ENCODE data around the gene MSH6. TPM values are rescaled to one million over a fixed set of nuclear protein-coding genes. Genes with fewer than 3 reads are reported as not detected.

MSH6 gene
- total RNA-seq, 2 experiments from 2014 or later: 77.4 to 84.1 TPM

- Mint-ChIP-seq H3K27ac (no peak overlapping the region), H3K27me3 (no peaks in the 10 kb centered on the region), H3K4me1 (peaks cover 3% of the 10 kb centered on the region), H3K4me3 (no peak overlapping the region), H3K36me3 (ENCODE audit: low read depth) (no peaks in the 10 kb centered on the region), H3K9me3 (no peaks in the 10 kb centered on the region)
- no peak for DNase-seq
- CTCF ChIA-PET: interaction anchor here (0.6 to 3.3 kb wide), 36 partner anchors 9 to 723 kb away, joined by 3 to 49 read pairs (median 4); partner anchors contain the start of genes MSH2 and MSH6
- POLR2A ChIA-PET: interaction anchor here (0.7 kb wide), 1 partner anchor 304 kb away, joined by 3 read pairs; no protein-coding TSS in a partner anchor
Measured at GRCh38 chr2:47767497-47767844, 15.5 kb upstream of the MSH6 start.

- H3K36me3 Mint-ChIP-seq (ENCODE audit: low read depth): no peaks in the 10 kb centered on the region
- no peak overlapping the region for H3K4me3 Mint-ChIP-seq
- no peak overlapping the region for H3K27ac Mint-ChIP-seq
- H3K27me3 Mint-ChIP-seq: no peaks in the 10 kb centered on the region
- H3K9me3 Mint-ChIP-seq: no peaks in the 10 kb centered on the region
- CTCF ChIA-PET: interaction anchor here (0.5 to 3.3 kb wide), 36 partner anchors 9 to 723 kb away, joined by 3 to 49 read pairs (median 3); partner anchors contain the start of genes MSH2 and MSH6
- POLR2A ChIA-PET: no interaction called here
- DNase-seq: peak; percentile 75
- H3K4me1 Mint-ChIP-seq: peaks cover 3% of the 10 kb centered on the region
Measured at GRCh38 chr2:47767880-47768609, 14.9 kb upstream of the MSH6 start.

- CTCF ChIA-PET: interaction anchor here (0.8 to 3.3 kb wide), 3 partner anchors 8 to 435 kb away, joined by 3 to 49 read pairs (median 15); no protein-coding TSS in a partner anchor
- no peaks in the 10 kb centered on the region for H3K9me3 Mint-ChIP-seq
- DNase-seq: no peak
- POLR2A ChIA-PET: no interaction called here
- H3K4me3 Mint-ChIP-seq: no peak overlapping the region
- no peaks in the 10 kb centered on the region for H3K36me3 Mint-ChIP-seq (ENCODE audit: low read depth)
- H3K27ac Mint-ChIP-seq: no peak overlapping the region
- H3K27me3 Mint-ChIP-seq: peaks cover 2% of the 10 kb centered on the region
- H3K4me1 Mint-ChIP-seq: peaks cover 3% of the 10 kb centered on the region
Measured at GRCh38 chr2:47769318-47769717, 13.6 kb upstream of the MSH6 start.

DNA sequence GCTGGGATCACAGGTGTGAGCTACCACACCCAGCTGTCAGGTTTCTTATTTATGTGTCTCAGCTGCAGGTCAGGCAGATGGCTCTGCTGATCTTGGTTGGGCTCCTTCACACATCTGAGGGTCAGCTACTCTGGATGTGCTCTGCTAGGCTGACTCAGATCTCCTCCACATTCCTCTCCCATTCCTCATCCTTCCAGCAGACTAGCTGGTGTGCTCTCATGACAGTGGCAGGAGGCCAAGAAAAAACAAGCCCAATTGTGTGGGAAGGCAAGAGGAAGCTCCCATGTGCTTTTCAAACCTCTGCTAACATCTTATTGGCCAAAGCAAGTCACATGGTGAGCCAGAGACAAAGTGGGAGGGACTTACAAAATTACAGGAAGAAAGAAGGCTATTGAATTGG, 11.7 kb upstream of the MSH6 start:
- ChIA-PET CTCF (interaction anchor here (1.2 to 2.0 kb wide), 2 partner anchors 11 to 383 kb away, joined by 3 to 6 read pairs; partner anchors contain the start of gene MSH6), POLR2A (interaction anchor here (1.5 kb wide), 1 partner anchor 12 kb away, joined by 6 read pairs; the partner anchor contains the start of gene MSH6)
- Mint-ChIP-seq H3K36me3 (ENCODE audit: low read depth) (no peaks in the 10 kb centered on the region), H3K9me3 (no peaks in the 10 kb centered on the region), H3K27me3 (peaks cover 2% of the 10 kb centered on the region), H3K27ac (no peak overlapping the region), H3K4me3 (no peak overlapping the region), H3K4me1 (peaks cover 3% of the 10 kb centered on the region)
- DNase-seq: no peak

- Mint-ChIP-seq H3K36me3 (ENCODE audit: low read depth) (no peaks in the 10 kb centered on the region), H3K27me3 (peaks cover 2% of the 10 kb centered on the region), H3K9me3 (no peaks in the 10 kb centered on the region), H3K27ac (no peak overlapping the region), H3K4me1 (peaks cover 3% of the 10 kb centered on the region), H3K4me3 (no peak overlapping the region)
- POLR2A ChIA-PET: no interaction called here
- CTCF ChIA-PET: interaction anchor here (2.0 kb wide), 1 partner anchor 10 kb away, joined by 6 read pairs; the partner anchor contains the start of gene MSH6
- no peak for DNase-seq
Measured at GRCh38 chr2:47772343-47772742, 10.6 kb upstream of the MSH6 start.

- Mint-ChIP-seq H3K4me1 (no peaks in the 10 kb centered on the region), H3K9me3 (no peaks in the 10 kb centered on the region), H3K27ac (no peak overlapping the region), H3K4me3 (no peak overlapping the region), H3K36me3 (ENCODE audit: low read depth) (no peaks in the 10 kb centered on the region), H3K27me3 (peaks cover 2% of the 10 kb centered on the region)
- DNase-seq: no peak
- CTCF ChIA-PET: interaction anchor here (1.0 kb wide), 1 partner anchor 332 kb away, joined by 4 read pairs; no protein-coding TSS in a partner anchor
- POLR2A ChIA-PET: interaction anchor here (1.3 kb wide), 1 partner anchor 8 kb away, joined by 6 read pairs; the partner anchor contains the start of gene MSH6
Measured at GRCh38 chr2:47774567-47774966, 8.4 kb upstream of the MSH6 start.

- Mint-ChIP-seq H3K9me3 (no peaks in the 10 kb centered on the region), H3K27ac (no peak overlapping the region), H3K4me3 (no peak overlapping the region), H3K36me3 (ENCODE audit: low read depth) (no peaks in the 10 kb centered on the region), H3K27me3 (peaks cover 2% of the 10 kb centered on the region), H3K4me1 (peaks cover 5% of the 10 kb centered on the region)
- CTCF ChIA-PET: interaction anchor here (1.0 to 5.7 kb wide), 2 partner anchors 8 to 10 kb away, joined by 3 to 22 read pairs; no protein-coding TSS in a partner anchor
- no peak for DNase-seq
- POLR2A ChIA-PET: no interaction called here
Measured at GRCh38 chr2:47777277-47777937, 5.5 kb upstream of the MSH6 start.

DNA sequence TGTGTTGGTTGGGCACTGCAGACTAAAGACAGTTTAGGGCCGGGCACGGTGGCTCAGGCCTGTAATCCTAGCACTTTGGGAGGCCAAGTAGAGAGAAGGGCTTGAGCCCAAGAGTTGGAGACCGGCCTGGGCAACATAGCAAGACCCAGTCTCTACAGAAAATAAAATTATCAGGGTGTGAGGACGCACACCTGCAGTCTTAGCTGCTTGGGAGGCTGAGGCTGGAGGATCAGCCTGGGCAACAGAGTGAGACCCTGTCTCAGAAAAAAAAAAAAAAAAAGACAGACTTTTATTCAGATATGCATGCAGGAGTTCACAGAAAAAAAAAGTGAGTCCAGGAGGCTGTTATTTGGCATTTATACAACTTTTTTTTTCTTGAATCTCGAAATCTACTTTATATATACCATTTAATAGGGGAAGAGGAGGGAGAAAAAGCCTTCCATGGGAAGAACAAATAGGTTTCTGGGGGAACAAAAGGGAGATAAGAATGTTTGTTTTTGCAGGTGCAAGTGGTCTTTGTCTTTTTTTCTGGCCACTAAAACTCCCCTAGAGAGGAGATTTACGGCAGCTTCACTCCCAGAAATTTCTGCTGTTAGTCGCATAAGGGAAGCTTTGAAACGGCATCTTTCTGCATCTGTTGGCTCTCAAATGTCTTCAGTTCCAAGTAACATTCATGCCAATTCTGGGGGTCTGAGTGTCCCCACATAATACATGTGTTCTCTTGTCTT, 4.1 kb upstream of the MSH6 start:
- ChIA-PET CTCF (interaction anchor here (5.7 kb wide), 1 partner anchor 11 kb away, joined by 22 read pairs; no protein-coding TSS in a partner anchor), POLR2A (no interaction called here)
- DNase-seq: no peak
- H3K9me3 Mint-ChIP-seq: no peaks in the 10 kb centered on the region
- peaks cover 5% of the 10 kb centered on the region for H3K4me1 Mint-ChIP-seq
- no peaks in the 10 kb centered on the region for H3K36me3 Mint-ChIP-seq (ENCODE audit: low read depth)
- H3K27me3 Mint-ChIP-seq: no peaks in the 10 kb centered on the region
- no peak overlapping the region for H3K4me3 Mint-ChIP-seq
- H3K27ac Mint-ChIP-seq: no peak overlapping the region

DNA sequence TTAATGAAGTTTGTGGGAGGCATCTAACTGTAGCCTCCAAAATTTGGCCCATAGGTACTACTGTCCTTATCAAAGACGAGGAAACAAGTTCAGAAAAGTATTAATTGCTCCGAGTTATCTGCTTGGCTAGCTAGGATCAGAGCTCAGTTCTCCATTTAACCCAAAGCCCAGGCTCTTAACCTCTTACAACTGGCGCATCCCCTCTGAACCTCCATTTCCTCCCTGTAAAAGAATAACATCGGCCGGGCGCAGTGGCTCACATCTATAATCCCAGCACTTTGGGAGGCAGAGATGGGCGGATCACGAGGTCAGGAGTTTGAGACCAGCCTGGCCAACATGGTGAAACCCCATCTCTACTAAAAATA, 3.5 kb upstream of the MSH6 start:
- Mint-ChIP-seq H3K36me3 (ENCODE audit: low read depth) (peaks cover 3% of the 10 kb centered on the region), H3K27ac (no peak overlapping the region), H3K4me1 (peaks cover 8% of the 10 kb centered on the region), H3K9me3 (no peaks in the 10 kb centered on the region), H3K27me3 (no peaks in the 10 kb centered on the region), H3K4me3 (no peak overlapping the region)
- ChIA-PET CTCF (interaction anchor here (5.7 kb wide), 1 partner anchor 12 kb away, joined by 22 read pairs; no protein-coding TSS in a partner anchor), POLR2A (no interaction called here)
- no peak for DNase-seq

- ChIA-PET CTCF (interaction anchor here (0.9 to 2.1 kb wide), 4 partner anchors 11 to 380 kb away, joined by 4 to 6 read pairs (median 6); partner anchors contain the start of gene MSH2), POLR2A (interaction anchor here (0.9 to 3.3 kb wide), 16 partner anchors 8 to 665 kb away, joined by 3 to 24 read pairs (median 6); partner anchors contain the start of gene FBXO11)
- peaks cover 22% of the 10 kb centered on the region for H3K4me1 Mint-ChIP-seq
- no peak for DNase-seq
- H3K4me3 Mint-ChIP-seq: peak overlapping the region; percentile 76
- H3K36me3 Mint-ChIP-seq (ENCODE audit: low read depth): peaks cover 14% of the 10 kb centered on the region
- no peaks in the 10 kb centered on the region for H3K27me3 Mint-ChIP-seq
- H3K27ac Mint-ChIP-seq: peak overlapping the region; percentile 77
- H3K9me3 Mint-ChIP-seq: no peaks in the 10 kb centered on the region
Measured at GRCh38 chr2:47782381-47782670, 619 bp upstream of the MSH6 start.

DNA sequence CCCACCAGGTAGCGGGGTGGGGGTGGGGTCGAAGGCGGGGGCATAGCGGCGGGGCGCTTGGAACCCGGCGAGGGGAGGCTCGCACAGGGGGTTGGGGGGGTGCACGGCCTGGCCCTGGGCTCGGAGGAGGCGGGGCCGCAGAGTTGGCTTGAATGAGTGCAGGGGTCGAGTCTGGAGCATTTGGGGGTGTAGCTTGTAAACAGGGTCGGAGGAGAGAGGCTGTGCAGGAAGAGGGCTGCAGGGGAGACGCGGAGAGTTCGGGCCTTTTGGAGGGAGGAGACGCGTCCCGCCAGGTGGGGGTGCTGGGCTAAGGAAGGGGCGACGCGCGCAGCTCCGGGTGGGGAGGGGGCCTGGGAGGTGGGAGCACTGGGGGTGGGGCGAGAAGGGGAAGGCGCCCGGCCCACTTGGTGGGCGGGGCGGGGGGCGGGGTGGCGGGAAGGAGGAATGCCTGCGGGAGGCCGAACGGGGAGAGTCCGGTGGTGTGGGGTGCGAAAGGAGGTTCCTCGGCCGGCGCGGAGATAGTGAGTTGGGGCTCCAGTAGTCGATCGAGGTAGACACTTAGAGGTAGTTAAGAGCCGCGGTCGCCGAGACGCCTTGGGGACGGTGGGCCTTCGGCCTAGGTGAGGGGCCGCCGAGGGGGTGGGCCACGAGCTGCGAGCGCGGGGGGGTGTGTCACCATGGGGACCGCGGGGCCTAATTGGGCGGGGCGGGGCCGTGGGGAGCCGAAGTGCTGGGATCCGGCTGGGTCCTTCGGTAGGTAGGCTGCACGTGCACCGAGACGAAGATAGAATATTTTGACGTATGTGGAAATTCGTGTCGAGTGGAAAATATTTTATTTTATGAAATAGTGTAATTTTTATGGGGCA, 774 bp downstream of the MSH6 start:
- Mint-ChIP-seq H3K4me1 (peaks cover 22% of the 10 kb centered on the region), H3K9me3 (no peaks in the 10 kb centered on the region), H3K4me3 (peak overlapping the region; percentile 88), H3K36me3 (ENCODE audit: low read depth) (peaks cover 14% of the 10 kb centered on the region), H3K27ac (peak overlapping the region; percentile 85), H3K27me3 (no peaks in the 10 kb centered on the region)
- ChIA-PET POLR2A (interaction anchor here (0.5 to 3.3 kb wide), 24 partner anchors 8 to 1572 kb away, joined by 3 to 24 read pairs (median 4); partner anchors contain the start of genes FBXO11 and MSH2), CTCF (interaction anchor here (0.6 to 2.1 kb wide), 6 partner anchors 10 to 562 kb away, joined by 3 to 7 read pairs (median 4); no protein-coding TSS in a partner anchor)
- DNase-seq: peak; percentile 67
